ENCODE data around the gene SCGB1A1.
"Not testable (repeated sequence)": the region's sequence is repeated elsewhere in the genome, so short reads cannot be mapped to it uniquely, and the experiment has no call there.

Gene SCGB1A1

GRCh38 chr11:62418733-62419132 is at the start of gene SCGB1A1:
SCGB1A1 (plus strand) TSS chr11:62419033; CDS start chr11:62419096, 63 bp downstream.
- no peak for DNase-seq (ENCODE audit: low read depth in 2 of 2, low spot score in 1 of 2)

- DNase-seq (ENCODE audit: low read depth in 2 of 2, low spot score in 1 of 2) = no peak
These were observed 47.9 kb upstream of the SCGB1A1 start for GRCh38 chr11:62370743-62371440.

- DNase-seq (ENCODE audit: low read depth in 2 of 2, low spot score in 1 of 2) = no peak
These were observed 46.0 kb upstream of the SCGB1A1 start for GRCh38 chr11:62372871-62373270.

GRCh38 chr11:62373464-62374119 is 45.2 kb upstream of the SCGB1A1 start:
- DNase-seq (ENCODE audit: low read depth in 2 of 2, low spot score in 1 of 2) = no peak

GRCh38 chr11:62374801-62375200 is 44.0 kb upstream of the SCGB1A1 start:
- no peak for DNase-seq (ENCODE audit: low read depth in 2 of 2, low spot score in 1 of 2)

- DNase-seq (ENCODE audit: low read depth in 2 of 2, low spot score in 1 of 2) = not testable (repeated sequence)
These were observed 40.3 kb upstream of the SCGB1A1 start for GRCh38 chr11:62378459-62379063.

- not testable (repeated sequence) for DNase-seq (ENCODE audit: low read depth in 2 of 2, low spot score in 1 of 2)
These were observed 39.2 kb upstream of the SCGB1A1 start for GRCh38 chr11:62379586-62379985.

GRCh38 chr11:62380821-62381245 is 38.0 kb upstream of the SCGB1A1 start:
- not testable (repeated sequence) for DNase-seq (ENCODE audit: low read depth in 2 of 2, low spot score in 1 of 2)

- no peak for DNase-seq (ENCODE audit: low read depth in 2 of 2, low spot score in 1 of 2)
These were observed 35.0 kb upstream of the SCGB1A1 start for GRCh38 chr11:62383822-62384221.

- DNase-seq (ENCODE audit: low read depth in 2 of 2, low spot score in 1 of 2) = not testable (repeated sequence)
These were observed 32.8 kb upstream of the SCGB1A1 start for GRCh38 chr11:62386083-62386482.

GRCh38 chr11:62387381-62387780 is 31.5 kb upstream of the SCGB1A1 start:
- DNase-seq (ENCODE audit: low read depth in 2 of 2, low spot score in 1 of 2) = no peak

GRCh38 chr11:62388999-62389398 is 29.8 kb upstream of the SCGB1A1 start:
- DNase-seq (ENCODE audit: low read depth in 2 of 2, low spot score in 1 of 2) = no peak

GRCh38 chr11:62390237-62390636 is 28.6 kb upstream of the SCGB1A1 start:
- DNase-seq (ENCODE audit: low read depth in 2 of 2, low spot score in 1 of 2) = no peak

- DNase-seq (ENCODE audit: low read depth in 2 of 2, low spot score in 1 of 2) = no peak
These were observed 28.1 kb upstream of the SCGB1A1 start for GRCh38 chr11:62390722-62391121.

GRCh38 chr11:62391642-62392425 is 27.0 kb upstream of the SCGB1A1 start:
- DNase-seq (ENCODE audit: low read depth in 2 of 2, low spot score in 1 of 2) = no peak

- no peak for DNase-seq (ENCODE audit: low read depth in 2 of 2, low spot score in 1 of 2)
These were observed 26.3 kb upstream of the SCGB1A1 start for GRCh38 chr11:62392506-62392905.

- no peak for DNase-seq (ENCODE audit: low read depth in 2 of 2, low spot score in 1 of 2)
These were observed 25.7 kb upstream of the SCGB1A1 start for GRCh38 chr11:62393061-62393611.

GRCh38 chr11:62393735-62394134 is 25.1 kb upstream of the SCGB1A1 start:
- no peak for DNase-seq (ENCODE audit: low read depth in 2 of 2, low spot score in 1 of 2)

- DNase-seq (ENCODE audit: low read depth in 2 of 2, low spot score in 1 of 2) = no peak
These were observed 23.9 kb upstream of the SCGB1A1 start for GRCh38 chr11:62394825-62395538.

GRCh38 chr11:62395885-62396551 is 22.8 kb upstream of the SCGB1A1 start:
- DNase-seq (ENCODE audit: low read depth in 2 of 2, low spot score in 1 of 2) = no peak
